WI38 (cell line): ENCODE measurements around the gene KIAA1143.

ENCODE experiments used
- H3K4me3 ChIP-seq: 2 replicates; pipeline ENCODE4 v1.5.1; 2011; ENCODE audit warnings: low read depth, mild to moderate bottlenecking, control low read depth, low read length
- TF ChIP-seq, protein P1 (sequence below): IDR thresholded peaks from 2 replicates; pipeline ENCODE4 v1.5.1; 2012; ENCODE audit warnings: low read depth, mild to moderate bottlenecking, control low read depth, low read length

KIAA1143 gene

GRCh38 chr3:44761424-44762169, at the start of gene KIAA1143, which contains the start of gene KIF15:
Gene KIAA1143 (minus strand): TSS chr3:44761619. CDS start chr3:44761602, 17 bp downstream.
Gene KIF15 (plus strand): TSS chr3:44761794. CDS start chr3:44761866, 72 bp downstream.
- TF ChIP-seq, protein P1, sequence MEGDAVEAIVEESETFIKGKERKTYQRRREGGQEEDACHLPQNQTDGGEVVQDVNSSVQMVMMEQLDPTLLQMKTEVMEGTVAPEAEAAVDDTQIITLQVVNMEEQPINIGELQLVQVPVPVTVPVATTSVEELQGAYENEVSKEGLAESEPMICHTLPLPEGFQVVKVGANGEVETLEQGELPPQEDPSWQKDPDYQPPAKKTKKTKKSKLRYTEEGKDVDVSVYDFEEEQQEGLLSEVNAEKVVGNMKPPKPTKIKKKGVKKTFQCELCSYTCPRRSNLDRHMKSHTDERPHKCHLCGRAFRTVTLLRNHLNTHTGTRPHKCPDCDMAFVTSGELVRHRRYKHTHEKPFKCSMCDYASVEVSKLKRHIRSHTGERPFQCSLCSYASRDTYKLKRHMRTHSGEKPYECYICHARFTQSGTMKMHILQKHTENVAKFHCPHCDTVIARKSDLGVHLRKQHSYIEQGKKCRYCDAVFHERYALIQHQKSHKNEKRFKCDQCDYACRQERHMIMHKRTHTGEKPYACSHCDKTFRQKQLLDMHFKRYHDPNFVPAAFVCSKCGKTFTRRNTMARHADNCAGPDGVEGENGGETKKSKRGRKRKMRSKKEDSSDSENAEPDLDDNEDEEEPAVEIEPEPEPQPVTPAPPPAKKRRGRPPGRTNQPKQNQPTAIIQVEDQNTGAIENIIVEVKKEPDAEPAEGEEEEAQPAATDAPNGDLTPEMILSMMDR = no peak
- peak within 1 kb of the TSS; percentile 81 for H3K4me3 ChIP-seq

DNA sequence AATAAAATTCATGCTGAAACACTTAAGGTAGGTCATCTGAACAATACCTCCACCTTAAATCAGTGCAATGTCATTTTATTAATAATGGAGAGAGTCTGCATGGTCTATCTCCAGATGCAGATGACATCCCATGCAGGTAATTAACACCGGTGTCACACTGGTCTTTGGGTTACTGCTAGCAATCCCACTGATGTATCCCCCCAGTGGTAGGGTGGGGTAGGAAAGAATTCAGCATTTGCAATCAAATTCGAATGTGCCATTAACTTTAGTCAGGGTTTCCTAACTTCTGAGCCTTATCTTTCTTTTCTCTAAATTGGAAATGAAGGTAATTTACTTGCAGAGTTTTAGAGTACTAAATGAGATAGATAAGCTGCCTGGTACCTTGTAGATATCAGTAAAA, 44.5 kb upstream of the KIAA1143 start:
- no peak overlapping the region for H3K4me3 ChIP-seq
- TF ChIP-seq, protein P1 = no peak

DNA sequence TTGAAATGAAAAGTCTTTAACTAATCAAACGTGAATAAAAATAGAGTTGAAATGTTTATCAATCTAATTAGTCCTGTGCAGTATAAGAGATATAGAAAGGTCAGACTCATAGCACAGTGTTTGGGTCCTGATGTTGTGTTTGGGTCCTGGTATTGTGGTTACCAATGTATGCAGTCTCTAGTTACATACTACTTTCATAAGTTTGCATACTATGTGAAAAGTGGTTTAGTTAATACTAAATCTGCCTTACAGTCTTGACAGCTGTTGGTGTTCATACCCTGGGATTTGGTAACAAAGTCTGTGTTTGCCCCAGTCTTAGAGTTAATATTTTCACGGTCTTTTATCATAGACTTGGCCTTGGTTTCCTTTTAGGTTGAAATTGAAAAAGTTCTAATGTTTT, 41.9 kb upstream of the KIAA1143 start:
- no peak overlapping the region for H3K4me3 ChIP-seq
- TF ChIP-seq, protein P1 = no peak

DNA sequence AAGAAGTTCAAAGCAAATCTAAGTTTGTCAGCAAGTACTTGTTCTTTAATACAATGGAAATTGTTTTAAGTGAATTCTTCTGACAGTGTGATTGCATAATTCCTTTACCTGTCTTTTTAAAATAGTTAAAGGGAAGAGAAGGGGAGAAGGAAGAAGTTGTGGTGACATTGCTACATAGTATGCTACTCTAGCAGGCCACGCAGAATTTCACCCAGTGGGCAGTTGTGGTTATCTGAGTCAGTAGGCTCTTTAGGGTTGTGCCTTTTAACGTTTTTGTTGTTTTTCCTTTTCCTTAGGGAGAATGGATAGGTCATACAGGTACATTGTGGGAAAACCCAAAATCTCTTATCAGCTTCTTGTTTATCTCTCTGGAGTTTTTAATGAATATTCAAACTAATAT, 40.6 kb upstream of the KIAA1143 start:
- TF ChIP-seq, protein P1 = no peak
- no peak overlapping the region for H3K4me3 ChIP-seq

DNA sequence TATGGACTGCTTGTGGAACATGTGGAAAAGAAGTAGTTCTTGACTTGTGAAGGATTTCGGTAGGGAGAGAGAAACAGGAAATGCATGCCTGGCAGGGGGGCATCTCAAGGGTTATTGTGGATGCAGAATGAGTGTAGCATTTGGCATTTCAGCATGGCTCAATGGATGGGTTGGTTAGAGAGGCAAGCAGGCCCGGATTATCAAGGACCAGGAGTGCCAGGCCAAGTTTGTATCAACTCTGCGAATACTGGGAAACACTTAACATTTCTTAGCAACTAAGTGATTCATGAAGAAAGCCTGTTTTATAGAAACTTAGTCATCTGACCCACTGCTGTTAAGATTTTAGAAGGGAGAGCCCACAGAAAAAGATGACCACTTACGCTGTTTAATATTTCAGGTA, 33.8 kb upstream of the KIAA1143 start:
- TF ChIP-seq, protein P1 = no peak
- no peak overlapping the region for H3K4me3 ChIP-seq

DNA sequence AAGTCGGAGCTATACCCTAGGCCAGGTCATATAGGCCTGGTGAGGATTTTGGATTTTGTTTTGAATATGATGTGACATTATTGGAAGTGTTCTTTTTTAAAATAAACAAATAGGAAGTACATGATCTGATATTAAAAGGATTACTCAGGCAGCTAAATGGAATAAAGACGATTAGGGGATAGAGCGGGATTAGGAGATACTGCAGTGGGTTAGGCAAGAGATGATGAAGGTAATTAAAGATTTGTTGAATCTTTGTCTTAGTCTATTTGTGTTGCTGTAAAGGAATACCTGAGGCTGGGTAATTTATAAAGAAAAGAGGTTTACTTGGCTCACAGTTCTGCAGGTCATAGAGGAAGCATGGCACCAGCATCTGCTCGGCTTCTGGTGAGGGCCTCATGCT, 21.5 kb upstream of the KIAA1143 start:
- H3K4me3 ChIP-seq = no peak overlapping the region
- TF ChIP-seq, protein P1 = no peak

DNA sequence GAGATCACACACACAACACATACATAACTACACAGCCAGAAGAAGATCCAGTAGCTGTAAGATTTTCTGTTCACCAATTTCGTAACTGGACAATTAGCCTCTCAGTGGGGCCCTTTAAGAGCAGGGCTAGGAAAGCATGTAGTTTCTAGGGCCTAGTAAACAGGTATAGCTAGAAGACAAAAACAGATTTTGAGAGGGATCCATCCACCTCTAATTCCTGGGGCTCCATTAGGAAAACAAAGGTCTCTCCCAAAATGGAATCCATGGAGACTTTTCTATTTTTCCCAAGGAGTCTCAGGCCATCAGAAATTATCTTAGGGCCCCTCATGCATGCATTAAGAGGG, 10.7 kb upstream of the KIAA1143 start:
- no peak overlapping the region for H3K4me3 ChIP-seq
- TF ChIP-seq, protein P1 = no peak
